Breast epithelium (tissue), 3 donors: ENCODE results near the gene DNAJC8.

ENCODE experiments used
- CTCF ChIP-seq, 3 donors: fragments of 450-650 bp; IDR thresholded peaks; one replicate each; pipeline ENCODE4 v1.5.1; 2016 to 2017; ENCODE audit warnings: antibody characterized with exemption in 3 of 3, mild to moderate bottlenecking in 3 of 3, moderate library complexity in 3 of 3
- POLR2A ChIP-seq: fragments of 450-650 bp; IDR thresholded peaks from one replicate; pipeline ENCODE4 v1.6.1; 2016; ENCODE audit warnings: antibody characterized with exemption, mild to moderate bottlenecking, moderate library complexity
- POLR2AphosphoS5 ChIP-seq, 3 donors: sonication (generic); formaldehyde crosslinking; IDR thresholded peaks; one replicate each; pipeline ENCODE4 v1.6.1; 2017; ENCODE audit warnings: antibody characterized with exemption in 3 of 3

- no peak for TF ChIP-seq POLR2A
- no peak for TF ChIP-seq CTCF (IDR thresholded peaks at IDR 0.05)
- TF ChIP-seq POLR2AphosphoS5 (IDR thresholded peaks at IDR 0.05): no peak
Measured at GRCh38 chr1:28178690-28179485, 53.9 kb downstream of the DNAJC8 start.
